Left lung (tissue), 10 donors: ENCODE measurements around the gene ZSWIM5. TPM values are rescaled to one million over a fixed set of nuclear protein-coding genes. Genes with fewer than 3 reads are reported as not detected.

Experiments
- ATAC-seq: fragments of 200-7000 bp; cut with Tn5 transposase; one replicate; pipeline ENCODE4 v1.9.1; 2020; ENCODE audit warnings: moderate library complexity
- DNase-seq, 4 donors: peaks; one replicate each; pipeline ENCODE4 v3.0.0-alpha.2; 2013 to 2020
- H3K27ac ChIP-seq, 2 donors: fragments of 200-600 bp; sonication (generic) in 1 of 2; one replicate each; pipeline versions ENCODE4 v1.5.0 to v1.8.0; 2020 to 2021
- H3K27me3 ChIP-seq, 2 donors: fragments of 200-600 bp; sonication (generic) in 1 of 2; one replicate each; pipeline versions ENCODE4 v1.5.0 to v1.8.0; 2020 to 2021
- H3K36me3 ChIP-seq, 2 donors: fragments of 200-600 bp; sonication (generic) in 1 of 2; one replicate each; pipeline versions ENCODE4 v1.5.0 to v1.8.0; 2020 to 2021
- H3K4me1 ChIP-seq, 2 donors: fragments of 200-600 bp; one replicate each; pipeline ENCODE4 v1.8.0; 2021
- H3K4me3 ChIP-seq, 2 donors: fragments of 200-600 bp; sonication (generic) in 1 of 2; one replicate each; pipeline versions ENCODE4 v1.5.0 to v1.8.0; 2020 to 2021; ENCODE audit warnings: mild to moderate bottlenecking in 1 of 2
- H3K9me3 ChIP-seq, 2 donors: fragments of 200-600 bp; sonication (generic) in 1 of 2; one replicate each; pipeline versions ENCODE4 v1.5.0 to v1.8.0; 2020 to 2021
- CTCF ChIP-seq, 2 donors: fragments of 200-600 bp; sonication (generic) in 1 of 2; IDR thresholded peaks; one replicate each; pipeline versions ENCODE4 v1.5.0 to v1.8.0; 2021; ENCODE audit warnings: antibody characterized with exemption in 2 of 2
- intact Hi-C, 2 donors: fragments of 100-400 bp; cut with DNase I; formaldehyde crosslinking; loops; one replicate each; pipeline versions ENCODE4 v1.11.2 to v1.14.2; 2022
- polyA plus RNA-seq, 6 donors: library from polyadenylated mRNA; unstranded; fragments of 120-200 nt; gene quantifications; one replicate each; pipeline ENCODE4 v1.2.1, GENCODE V29; 2013; ENCODE audit not compliant: insufficient read length in 6 of 6
- total RNA-seq, 2 donors: library from RNA; stranded (reverse); fragmentation: NEBNext Ultra II Directional; extraction: Animal tissue kit (Norgen Biotek cat#: 25700); gene quantifications; one replicate each; pipeline ENCODE4 v1.2.1, GENCODE V29; 2021
- donor health status: DM: no; HTN: yes; CAD: no.
- donor health status: DM: no; HTN: no; CAD: no.

ZSWIM5 gene
- total and polyA plus RNA-seq, 8 donors = 2.0 to 6.3 (median 4.7) TPM

DNA sequence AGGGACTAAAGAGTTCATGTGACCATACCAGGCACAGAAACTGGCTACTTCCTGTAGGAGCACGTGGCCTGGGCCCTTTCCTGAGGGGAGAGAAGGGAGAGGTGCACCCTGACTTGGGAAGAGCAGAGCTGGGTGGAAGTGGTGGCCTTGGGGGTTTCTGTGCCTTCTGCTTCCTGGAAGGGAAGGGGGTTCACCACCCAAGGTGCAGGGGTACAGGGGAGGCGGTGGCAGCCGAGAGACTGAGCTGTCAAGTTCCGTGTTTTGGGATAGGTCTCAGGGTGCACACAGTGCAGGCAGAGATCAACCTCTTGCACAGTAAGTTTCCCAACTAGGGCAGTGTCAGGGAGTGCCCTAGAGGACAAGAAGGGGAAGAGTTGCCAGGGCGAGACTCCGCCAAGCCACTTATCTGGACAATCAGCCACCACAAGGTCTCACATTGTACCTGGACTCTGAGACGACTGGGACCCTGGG, 205.4 kb downstream of the ZSWIM5 start:
- no peak for TF ChIP-seq CTCF (IDR thresholded peaks at IDR 0.05)
- ATAC-seq = peak; percentile 85
- peak in 1 of 4 donors; percentile 46 for DNase-seq
- Histone ChIP-seq H3K27me3 (no peaks in the 10 kb centered on the region), H3K9me3 (no peaks in the 10 kb centered on the region), H3K27ac (peak overlapping the region in 1 of 2 donors; percentile 57), H3K36me3 (peaks cover 0 to 46% of the 10 kb centered on the region in 2 donors), H3K4me1 (peaks cover 0 to 5% of the 10 kb centered on the region in 2 donors), H3K4me3 (no peak overlapping the region)
- intact Hi-C loops = no loop called here

DNA sequence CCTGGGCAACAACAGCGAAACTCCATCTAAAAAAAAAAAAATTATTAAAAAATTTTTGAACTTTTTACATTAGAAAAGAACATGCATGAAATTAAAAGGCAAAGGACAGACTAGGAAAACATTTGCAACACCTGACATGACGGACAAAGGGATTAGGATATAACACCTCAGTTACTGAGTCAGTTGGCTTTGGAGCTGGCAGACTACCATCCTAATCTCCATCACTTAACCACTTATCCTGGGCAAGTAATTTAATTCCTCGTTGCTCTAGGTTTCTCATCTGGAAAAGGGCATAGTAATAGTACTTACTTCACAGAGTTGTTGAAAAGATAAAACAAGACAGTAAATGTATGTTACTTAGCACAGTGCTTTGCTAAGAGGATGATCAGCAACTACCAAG, 207.2 kb downstream of the ZSWIM5 start:
- Histone ChIP-seq H3K27ac (no peak overlapping the region), H3K4me3 (no peak overlapping the region), H3K4me1 (peaks cover 0 to 5% of the 10 kb centered on the region in 2 donors), H3K27me3 (no peaks in the 10 kb centered on the region), H3K9me3 (no peaks in the 10 kb centered on the region), H3K36me3 (peaks cover 0 to 28% of the 10 kb centered on the region in 2 donors)
- no peak for TF ChIP-seq CTCF (IDR thresholded peaks at IDR 0.05)
- no peak for ATAC-seq
- intact Hi-C loops = no loop called here
- DNase-seq = no peak

DNA sequence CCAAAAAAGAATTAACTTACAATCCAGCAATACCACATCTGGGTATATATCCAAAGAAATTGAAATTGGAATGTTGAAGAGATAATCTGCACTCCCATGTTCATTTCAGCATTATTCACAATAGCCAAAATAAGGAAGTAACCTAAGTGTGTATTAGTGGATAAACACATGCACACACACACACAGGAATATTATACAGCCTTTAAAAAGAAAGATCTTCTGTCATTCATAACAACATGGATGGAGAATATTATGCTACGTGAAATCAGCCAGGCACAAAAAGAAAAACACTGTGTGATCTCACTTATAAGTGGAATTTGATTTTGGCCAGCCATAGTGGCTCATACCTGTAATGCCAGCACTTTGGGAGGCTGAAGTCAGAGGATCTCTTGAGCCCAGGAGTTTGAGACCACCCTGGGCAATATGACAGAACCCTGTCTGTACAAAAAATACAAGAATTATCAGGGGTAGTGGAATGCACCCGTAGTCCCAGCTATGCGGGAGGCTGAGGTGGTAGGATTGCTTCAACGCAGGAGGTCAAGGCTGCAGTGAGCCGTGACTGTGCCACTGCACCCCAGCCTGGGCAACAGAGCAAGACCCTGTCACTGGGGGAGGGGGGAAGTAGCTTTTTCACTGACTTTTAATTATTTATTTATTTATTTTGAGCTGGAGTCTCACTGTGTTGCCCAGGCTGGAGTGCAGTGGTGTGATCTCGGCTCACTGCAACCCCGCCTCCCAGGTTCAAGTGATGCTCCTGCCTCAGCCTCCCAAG, 210.8 kb downstream of the ZSWIM5 start:
- no peak for ATAC-seq
- intact Hi-C loops = no loop called here
- peaks cover 0 to under 1% of the 10 kb centered on the region in 2 donors for H3K4me1 ChIP-seq
- no peak overlapping the region for H3K4me3 ChIP-seq
- no peaks in the 10 kb centered on the region for H3K9me3 ChIP-seq
- no peak for DNase-seq
- no peak overlapping the region for H3K27ac ChIP-seq
- no peaks in the 10 kb centered on the region for H3K36me3 ChIP-seq
- H3K27me3 ChIP-seq = no peaks in the 10 kb centered on the region
- no peak for TF ChIP-seq CTCF (IDR thresholded peaks at IDR 0.05)

GRCh38 chr1:44994309-44994898, 212.0 kb downstream of the ZSWIM5 start:
- Histone ChIP-seq H3K27me3 (no peaks in the 10 kb centered on the region), H3K36me3 (no peaks in the 10 kb centered on the region), H3K9me3 (no peaks in the 10 kb centered on the region), H3K27ac (no peak overlapping the region), H3K4me1 (no peaks in the 10 kb centered on the region), H3K4me3 (no peak overlapping the region)
- intact Hi-C loops = no loop called here
- ATAC-seq = no peak
- no peak for TF ChIP-seq CTCF (IDR thresholded peaks at IDR 0.05)
- DNase-seq = no peak

- Histone ChIP-seq H3K36me3 (no peaks in the 10 kb centered on the region), H3K9me3 (no peaks in the 10 kb centered on the region), H3K27me3 (no peaks in the 10 kb centered on the region), H3K27ac (no peak overlapping the region), H3K4me1 (peaks cover 9 to 18% of the 10 kb centered on the region in 2 donors), H3K4me3 (no peak overlapping the region)
- DNase-seq = no peak
- intact Hi-C loops = no loop called here
- no peak for ATAC-seq
- no peak for TF ChIP-seq CTCF (IDR thresholded peaks at IDR 0.05)
Observed at GRCh38 chr1:44988531-44989156, 217.8 kb downstream of the ZSWIM5 start.
